MG63 (cell line): ENCODE results near the gene ERBB2. TPM values are rescaled to one million over a fixed set of nuclear protein-coding genes. Genes with fewer than 3 reads are reported as not detected.

Experiments
- DNase-seq: peaks from one replicate; pipeline ENCODE4 v3.0.0-alpha.2; 2020
- H3K27me3 ChIP-seq: fragments of 250-450 bp; sonication (Bioruptor Pico); 2 replicates; pipeline ENCODE4 v1.5.1; 2020; ENCODE audit warnings: mild to moderate bottlenecking, moderate library complexity
- H3K36me3 ChIP-seq: fragments of 250-450 bp; sonication (Bioruptor Pico); 2 replicates; pipeline ENCODE4 v1.5.1; 2020; ENCODE audit warnings: mild to moderate bottlenecking, moderate library complexity
- H3K4me3 ChIP-seq: fragments of 250-450 bp; sonication (Bioruptor Pico); 2 replicates; pipeline ENCODE4 v1.5.1; 2020; ENCODE audit warnings: mild to moderate bottlenecking, moderate library complexity
- H3K9me3 ChIP-seq: fragments of 250-450 bp; sonication (Bioruptor Pico); 2 replicates; pipeline ENCODE4 v1.5.1; 2020; ENCODE audit warnings: mild to moderate bottlenecking, moderate library complexity
- total RNA-seq: library from RNA; depleted of rRNA; stranded (reverse); fragments of >200 nt; shearing (Covaris generic); gene quantifications from 2 replicates; pipeline ENCODE4 v1.2.3, GENCODE V29; 2014; ENCODE audit warnings: low replicate concordance; rRNA removed

ERBB2 gene
- 19.8 and 30.8 TPM in 2 replicates for total RNA-seq

GRCh38 chr17:39699818-39700147 is at the start of gene ERBB2:
ERBB2 (plus strand) TSS chr17:39700064; CDS start chr17:39700239, 175 bp downstream.
- Histone ChIP-seq H3K27me3 (no peaks in the 10 kb centered on the region), H3K4me3 (peak within 1 kb of the TSS; percentile 89), H3K9me3 (no peaks in the 10 kb centered on the region), H3K36me3 (no peaks in the 10 kb centered on the region; the same call in none of the 2 replicates)
- peak; percentile 89 for DNase-seq

- no peak for DNase-seq
- H3K4me3 ChIP-seq, result no peak overlapping the region
These were observed 49.7 kb upstream of the ERBB2 start for GRCh38 chr17:39650121-39650579.

GRCh38 chr17:39651923-39652586 is 47.8 kb upstream of the ERBB2 start:
- no peak for DNase-seq
- Histone ChIP-seq H3K9me3 (no peaks in the 10 kb centered on the region), H3K36me3 (peaks cover 20% of the 10 kb centered on the region), H3K4me3 (no peak overlapping the region), H3K27me3 (no peaks in the 10 kb centered on the region)

More at GRCh38 chr17:39650121-39650579, 49.7 kb upstream of the ERBB2 start:
- peaks cover 18% of the 10 kb centered on the region for H3K36me3 ChIP-seq
- no peaks in the 10 kb centered on the region for H3K9me3 ChIP-seq
- H3K27me3 ChIP-seq, result no peaks in the 10 kb centered on the region

GRCh38 chr17:39652587-39653315 is 47.1 kb upstream of the ERBB2 start:
- Histone ChIP-seq H3K9me3 (no peaks in the 10 kb centered on the region), H3K4me3 (no peak overlapping the region), H3K27me3 (no peaks in the 10 kb centered on the region), H3K36me3 (peaks cover 20% of the 10 kb centered on the region)
- DNase-seq, result no peak

GRCh38 chr17:39653316-39653661 is 46.6 kb upstream of the ERBB2 start:
- Histone ChIP-seq H3K36me3 (peaks cover 20% of the 10 kb centered on the region), H3K4me3 (no peak overlapping the region), H3K27me3 (no peaks in the 10 kb centered on the region), H3K9me3 (no peaks in the 10 kb centered on the region)
- no peak for DNase-seq

GRCh38 chr17:39653662-39654331 is 46.1 kb upstream of the ERBB2 start:
- Histone ChIP-seq H3K36me3 (peaks cover 20% of the 10 kb centered on the region), H3K4me3 (no peak overlapping the region), H3K27me3 (no peaks in the 10 kb centered on the region), H3K9me3 (no peaks in the 10 kb centered on the region)
- DNase-seq, result peak; percentile 54

- DNase-seq, result no peak
- no peaks in the 10 kb centered on the region for H3K9me3 ChIP-seq
- H3K4me3 ChIP-seq, result no peak overlapping the region
- H3K36me3 ChIP-seq, result peaks cover 19% of the 10 kb centered on the region
- no peaks in the 10 kb centered on the region for H3K27me3 ChIP-seq
These were observed 44.8 kb upstream of the ERBB2 start for GRCh38 chr17:39655105-39655504.

GRCh38 chr17:39658346-39658745 is 41.5 kb upstream of the ERBB2 start:
- Histone ChIP-seq H3K36me3 (peaks cover 34% of the 10 kb centered on the region), H3K27me3 (no peaks in the 10 kb centered on the region), H3K9me3 (no peaks in the 10 kb centered on the region), H3K4me3 (no peak overlapping the region)
- DNase-seq, result no peak

- peaks cover 31% of the 10 kb centered on the region for H3K36me3 ChIP-seq
- H3K27me3 ChIP-seq, result no peaks in the 10 kb centered on the region
- no peak for DNase-seq
- H3K9me3 ChIP-seq, result no peaks in the 10 kb centered on the region
- no peak overlapping the region for H3K4me3 ChIP-seq
These were observed 41.1 kb upstream of the ERBB2 start for GRCh38 chr17:39658760-39659159.

- no peak for DNase-seq
- Histone ChIP-seq H3K4me3 (no peak overlapping the region), H3K9me3 (no peaks in the 10 kb centered on the region), H3K36me3 (peaks cover 26% of the 10 kb centered on the region), H3K27me3 (no peaks in the 10 kb centered on the region)
These were observed 40.4 kb upstream of the ERBB2 start for GRCh38 chr17:39659279-39660010.

- no peak for DNase-seq
- Histone ChIP-seq H3K27me3 (no peaks in the 10 kb centered on the region), H3K9me3 (no peaks in the 10 kb centered on the region), H3K36me3 (peaks cover 20% of the 10 kb centered on the region), H3K4me3 (no peak overlapping the region)
These were observed 39.9 kb upstream of the ERBB2 start for GRCh38 chr17:39660011-39660360.

- peaks cover 17% of the 10 kb centered on the region for H3K36me3 ChIP-seq
- DNase-seq, result no peak
- no peaks in the 10 kb centered on the region for H3K27me3 ChIP-seq
- H3K4me3 ChIP-seq, result no peak overlapping the region
- no peaks in the 10 kb centered on the region for H3K9me3 ChIP-seq
These were observed 39.2 kb upstream of the ERBB2 start for GRCh38 chr17:39660397-39661385.

- no peaks in the 10 kb centered on the region for H3K9me3 ChIP-seq
- H3K27me3 ChIP-seq, result no peaks in the 10 kb centered on the region
- H3K36me3 ChIP-seq, result peaks cover 17% of the 10 kb centered on the region
- DNase-seq, result no peak
- H3K4me3 ChIP-seq, result no peak overlapping the region
These were observed 37.9 kb upstream of the ERBB2 start for GRCh38 chr17:39661744-39662541.

- peak; percentile 38 for DNase-seq
- no peaks in the 10 kb centered on the region for H3K9me3 ChIP-seq
- H3K36me3 ChIP-seq, result peaks cover 17% of the 10 kb centered on the region
- H3K4me3 ChIP-seq, result no peak overlapping the region
- H3K27me3 ChIP-seq, result no peaks in the 10 kb centered on the region
These were observed 37.1 kb upstream of the ERBB2 start for GRCh38 chr17:39662551-39663339.

- Histone ChIP-seq H3K4me3 (no peak overlapping the region), H3K27me3 (no peaks in the 10 kb centered on the region), H3K9me3 (no peaks in the 10 kb centered on the region), H3K36me3 (peaks cover 17% of the 10 kb centered on the region)
- no peak for DNase-seq
These were observed 36.5 kb upstream of the ERBB2 start for GRCh38 chr17:39663340-39663687.
